OCI-LY1 (cell line): ENCODE measurements around the gene NLRP14.

Experiments used
- H2AFZ ChIP-seq: fragments of 200-600 bp; sonication (generic), shearing (Covaris generic); 2 replicates; pipeline ENCODE4 v1.6.0; 2014; ENCODE audit warnings: antibody characterized with exemption, mild to moderate bottlenecking, low read length
- H3F3A ChIP-seq: fragments of 200-600 bp; sonication (generic), shearing (Covaris generic); 2 replicates; pipeline ENCODE4 v1.6.0; 2014; ENCODE audit warnings: mild to moderate bottlenecking, antibody characterized with exemption, low read length, moderate library complexity; ENCODE audit not compliant: insufficient read depth
- H3K27ac ChIP-seq: fragments of 200-600 bp; sonication (generic); 2 replicates; pipeline ENCODE4 v1.5.1; 2014; ENCODE audit warnings: low read length, mixed run types, mild to moderate bottlenecking, low read depth; ENCODE audit not compliant: poor library complexity, severe bottlenecking
- H3K27me3 ChIP-seq: fragments of 200-600 bp; sonication (generic); 2 replicates; pipeline ENCODE4 v1.6.0; 2014; ENCODE audit warnings: antibody characterized with exemption, mild to moderate bottlenecking, low read length, moderate library complexity; ENCODE audit not compliant: insufficient read depth
- H3K36me3 ChIP-seq: fragments of 200-600 bp; sonication (generic); 2 replicates; pipeline ENCODE4 v1.6.1; 2014; ENCODE audit warnings: mild to moderate bottlenecking, antibody characterized with exemption, low read length, moderate library complexity, mixed read lengths; ENCODE audit not compliant: insufficient read depth
- H3K4me1 ChIP-seq: fragments of 200-600 bp; sonication (generic); 2 replicates; pipeline ENCODE4 v1.5.1; 2014; ENCODE audit warnings: mild to moderate bottlenecking, low read length, moderate library complexity; ENCODE audit not compliant: insufficient read depth, severe bottlenecking
- H3K4me2 ChIP-seq: fragments of 200-600 bp; sonication (generic), shearing (Covaris generic); 2 replicates; pipeline ENCODE4 v1.6.1; 2014; ENCODE audit warnings: low read length
- H3K4me3 ChIP-seq: fragments of 200-600 bp; sonication (generic); 2 replicates; pipeline ENCODE4 v1.5.1; 2014; ENCODE audit warnings: low read length, low read depth, mild to moderate bottlenecking, mixed read lengths; ENCODE audit not compliant: poor library complexity, severe bottlenecking
- H3K79me2 ChIP-seq: fragments of 200-600 bp; shearing (Covaris generic); 2 replicates; pipeline ENCODE4 v1.6.1; 2016; ENCODE audit warnings: mixed run types, low read length, mixed read lengths; ENCODE audit not compliant: insufficient read depth
- H3K9ac ChIP-seq: fragments of 200-600 bp; sonication (generic), shearing (Covaris generic); 2 replicates; pipeline ENCODE4 v1.6.1; 2014; ENCODE audit warnings: mild to moderate bottlenecking, low read length, mixed read lengths
- H3K9me2 ChIP-seq: fragments of 200-600 bp; sonication (generic), shearing (Covaris generic); 2 replicates; pipeline ENCODE4 v1.6.1; 2014; ENCODE audit warnings: low read depth, mild to moderate bottlenecking, low read length, mixed read lengths
- H3K9me3 ChIP-seq: fragments of 200-600 bp; shearing (Covaris generic); 2 replicates; pipeline ENCODE4 v1.6.1; 2014; ENCODE audit warnings: low read length, mixed read lengths
- H4K20me1 ChIP-seq: fragments of 200-600 bp; sonication (generic), shearing (Covaris generic); 2 replicates; pipeline ENCODE4 v1.6.0; 2016; ENCODE audit warnings: mild to moderate bottlenecking, low read length; ENCODE audit not compliant: insufficient read depth
- CTCF ChIP-seq: fragments of 200-600 bp; sonication (generic), shearing (Covaris generic); IDR thresholded peaks from 2 replicates; pipeline ENCODE4 v1.5.1; 2017; ENCODE audit warnings: mild to moderate bottlenecking, antibody characterized with exemption, low read length, moderate library complexity, mixed read lengths
- EZH2 ChIP-seq: fragments of 200-600 bp; sonication (generic), shearing (Covaris generic); IDR thresholded peaks from 2 replicates; pipeline ENCODE4 v1.8.0; 2017; ENCODE audit warnings: borderline replicate concordance, mixed run types, mild to moderate bottlenecking, antibody characterized with exemption, low read length, moderate library complexity, mixed read lengths

Gene NLRP14

GRCh38 chr11:7089328-7090251, 69.3 kb downstream of the NLRP14 start:
- TF ChIP-seq CTCF (no peak), EZH2 (no peak)
- H4K20me1 ChIP-seq: no peaks in the 10 kb centered on the region

GRCh38 chr11:7098235-7098832, 78.1 kb downstream of the NLRP14 start:
- Histone ChIP-seq H3K27me3 (no peaks in the 10 kb centered on the region; the same call in 1 of the 2 replicates), H3K4me2 (no peak overlapping the region), H3K79me2 (no peaks in the 10 kb centered on the region), H3K4me1 (no peaks in the 10 kb centered on the region), H3K9me3 (no peaks in the 10 kb centered on the region), H3K27ac (no peak overlapping the region), H3K9ac (no peak overlapping the region), H2AFZ (no peak overlapping the region), H3K36me3 (no peaks in the 10 kb centered on the region), H4K20me1 (no peaks in the 10 kb centered on the region), H3F3A (no peaks in the 10 kb centered on the region), H3K9me2 (no peaks in the 10 kb centered on the region), H3K4me3 (no peak overlapping the region)
- no peak for TF ChIP-seq EZH2
- peak; percentile 75; the same call in 1 of the 2 replicates for TF ChIP-seq CTCF

More at GRCh38 chr11:7089328-7090251, 69.3 kb downstream of the NLRP14 start:
- Histone ChIP-seq H3K4me3 (no peak overlapping the region), H3K36me3 (no peaks in the 10 kb centered on the region), H3K79me2 (no peaks in the 10 kb centered on the region), H2AFZ (no peak overlapping the region), H3K9me2 (no peaks in the 10 kb centered on the region), H3K4me2 (no peak overlapping the region), H3K27me3 (no peaks in the 10 kb centered on the region; the same call in 1 of the 2 replicates), H3K9ac (no peak overlapping the region), H3K27ac (no peak overlapping the region), H3K9me3 (no peaks in the 10 kb centered on the region), H3F3A (no peaks in the 10 kb centered on the region), H3K4me1 (no peaks in the 10 kb centered on the region)

- no peaks in the 10 kb centered on the region for H3K79me2 ChIP-seq
- TF ChIP-seq EZH2 (no peak), CTCF (no peak)
- H4K20me1 ChIP-seq: no peaks in the 10 kb centered on the region
- H2AFZ ChIP-seq: no peak overlapping the region
- no peaks in the 10 kb centered on the region for H3K4me1 ChIP-seq
- no peak overlapping the region for H3K27ac ChIP-seq
- no peaks in the 10 kb centered on the region for H3K9me3 ChIP-seq
- H3K27me3 ChIP-seq: no peaks in the 10 kb centered on the region; the same call in 1 of the 2 replicates
- no peak overlapping the region for H3K4me3 ChIP-seq
- no peak overlapping the region for H3K4me2 ChIP-seq
- no peaks in the 10 kb centered on the region for H3F3A ChIP-seq
- no peaks in the 10 kb centered on the region for H3K9me2 ChIP-seq
- no peaks in the 10 kb centered on the region for H3K36me3 ChIP-seq
- no peak overlapping the region for H3K9ac ChIP-seq
Observed at GRCh38 chr11:7115780-7116179, 95.5 kb downstream of the NLRP14 start.
